ENCODE measurements around the gene CERS6.

CERS6 gene

DNA sequence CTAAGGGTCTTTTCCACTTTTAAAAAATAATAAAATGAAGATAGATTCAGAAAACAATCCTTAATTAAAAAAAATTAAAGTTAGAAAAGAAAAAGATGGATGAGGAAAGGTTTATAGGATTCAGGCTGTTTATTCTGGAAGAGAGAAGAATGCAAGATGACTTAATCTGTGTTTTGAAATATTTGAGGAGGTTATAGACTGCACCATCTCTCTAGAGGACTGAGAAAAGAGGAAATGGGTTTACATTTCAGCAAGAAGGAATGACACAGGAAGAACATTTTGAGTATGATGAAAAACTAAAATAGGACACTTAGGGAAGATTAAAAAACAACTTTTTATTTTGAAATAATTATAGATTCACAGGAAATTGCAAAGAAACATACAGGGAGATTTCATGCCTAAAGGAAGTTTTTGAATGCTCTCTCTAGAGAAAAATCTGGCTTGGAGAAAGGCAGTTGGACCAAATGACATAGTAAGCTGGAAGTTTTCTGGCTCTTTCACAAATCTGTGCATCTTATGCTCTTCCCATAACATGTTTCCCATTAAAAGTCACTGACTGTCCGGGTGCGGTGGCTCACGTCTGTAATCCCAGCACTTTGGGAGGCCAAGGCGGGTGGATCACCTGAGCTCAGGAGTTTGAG, 75.0 kb downstream of the CERS6 start:
- no peak for DNase-seq (ENCODE audit: low spot score)

DNA sequence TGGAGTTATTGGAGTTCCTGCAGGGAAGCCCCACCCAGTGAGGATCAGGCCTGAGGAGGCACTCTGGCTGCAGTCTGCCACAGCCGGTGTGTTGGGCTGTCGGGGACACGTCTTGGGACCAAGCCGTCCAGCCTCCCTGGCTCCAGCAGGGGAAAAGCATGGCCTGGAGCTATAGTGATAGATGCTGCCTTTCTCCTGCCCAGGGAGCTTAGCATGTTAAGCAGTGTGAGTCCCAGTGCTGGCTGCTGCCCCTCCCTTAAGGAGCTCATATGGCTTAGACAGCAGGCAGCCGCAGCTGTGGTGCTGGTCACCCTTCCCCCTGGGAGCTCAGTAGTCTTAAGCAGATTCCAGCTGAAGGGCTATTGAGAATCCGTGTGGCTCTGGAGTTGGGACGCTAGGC, 78.9 kb downstream of the CERS6 start:
- no peak for DNase-seq (ENCODE audit: low spot score)

DNA sequence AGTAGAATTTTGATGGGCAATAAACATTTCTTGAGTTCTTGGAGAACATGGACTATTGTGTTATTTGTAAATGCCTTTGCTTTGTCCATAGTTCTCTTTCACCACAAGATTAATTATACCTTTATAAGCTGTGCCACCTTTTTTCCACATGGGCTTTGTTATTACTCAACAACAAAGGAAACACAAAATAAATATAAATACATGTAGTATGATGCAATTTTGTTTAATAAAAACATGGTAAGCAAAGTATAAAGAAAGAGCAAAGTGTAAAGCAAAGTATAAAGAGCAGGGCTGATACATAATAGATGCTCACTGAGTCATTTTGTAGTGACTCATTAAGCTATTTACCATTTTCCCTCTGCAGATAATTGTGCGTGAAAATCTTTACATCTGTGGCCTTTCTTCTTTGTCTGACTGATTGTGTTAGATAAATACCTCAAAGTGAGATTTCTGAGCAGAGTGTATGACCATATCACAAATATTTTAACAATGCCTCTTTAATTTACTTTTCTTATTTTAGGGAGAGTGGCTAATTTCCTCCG, 80.9 kb downstream of the CERS6 start:
- no peak for DNase-seq (ENCODE audit: low spot score)

DNA sequence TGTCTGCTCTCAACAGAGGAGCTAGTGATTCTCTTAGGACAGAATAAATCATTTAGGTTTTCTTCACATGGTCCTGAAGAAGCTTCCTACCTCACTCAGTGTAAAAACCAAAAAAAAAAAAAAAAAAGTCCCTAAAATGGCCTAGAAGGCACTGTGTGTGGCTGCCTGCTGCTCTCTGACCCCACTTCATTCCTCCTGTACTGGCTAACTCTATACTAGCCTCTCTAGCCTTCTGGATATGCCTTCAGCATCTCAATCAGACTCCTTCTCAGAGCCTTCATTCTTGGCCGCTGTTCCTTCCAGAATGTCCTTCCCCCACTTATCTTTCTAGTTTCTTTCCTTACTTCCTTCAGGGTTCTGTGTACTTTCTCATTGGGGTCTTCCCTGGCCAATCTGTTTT, 82.1 kb downstream of the CERS6 start:
- DNase-seq (ENCODE audit: low spot score): no peak

DNA sequence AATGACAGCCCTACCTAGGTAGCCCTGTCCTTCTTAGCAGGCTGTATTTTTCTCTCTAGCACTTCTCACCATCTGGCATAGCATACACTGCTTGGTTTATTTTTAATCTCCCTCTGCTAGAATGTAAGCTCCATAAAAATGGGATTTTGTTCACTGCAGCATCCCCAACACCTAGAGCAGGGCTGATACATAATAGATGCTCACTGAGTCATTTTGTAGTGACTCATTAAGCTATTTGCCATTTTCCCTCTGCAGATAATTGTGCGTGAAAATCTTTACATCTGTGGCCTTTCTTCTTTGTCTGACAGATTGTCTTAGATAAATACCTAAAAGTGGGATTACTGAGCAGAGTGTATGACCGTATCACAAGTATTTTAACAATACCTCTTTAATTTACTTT, 82.5 kb downstream of the CERS6 start:
- DNase-seq (ENCODE audit: low spot score): no peak

DNA sequence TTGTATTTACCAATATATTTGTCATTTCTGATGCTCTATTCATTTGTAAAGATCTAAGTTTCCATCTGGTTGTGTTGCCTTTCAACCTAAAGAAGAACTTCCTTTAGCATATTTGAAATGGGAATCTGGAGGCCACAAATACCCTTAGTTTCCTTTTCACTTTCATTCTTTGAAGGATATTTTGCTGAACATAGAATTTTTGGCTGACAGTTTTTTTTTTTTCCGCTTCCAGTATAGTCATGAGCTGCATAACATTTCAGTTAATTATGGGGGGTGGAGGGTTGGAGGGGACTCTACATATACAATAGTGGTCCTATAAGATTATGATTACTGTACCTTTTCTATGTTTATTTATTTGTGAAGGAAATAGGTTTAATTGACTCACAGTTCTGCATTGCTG, 83.9 kb downstream of the CERS6 start:
- DNase-seq (ENCODE audit: low spot score): no peak

DNA sequence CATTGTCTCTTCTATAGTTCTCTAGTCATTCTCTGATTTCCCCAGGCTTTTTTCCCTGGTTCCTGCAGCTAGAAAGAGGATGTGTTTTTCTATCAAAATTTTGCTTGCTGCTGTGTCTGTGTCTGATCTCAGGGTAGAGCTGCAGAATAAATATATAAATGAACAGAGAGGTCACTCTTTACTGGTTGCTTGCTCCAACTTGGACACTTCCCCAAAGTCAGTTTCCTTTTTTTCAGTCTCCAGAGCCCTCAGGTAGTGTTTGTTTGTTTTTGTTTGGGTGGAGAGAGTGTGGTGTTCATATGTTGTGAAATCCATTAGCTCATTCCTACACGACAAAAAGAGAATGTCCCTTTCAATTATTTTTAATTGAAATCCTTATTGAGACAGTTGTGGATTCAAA, 85.8 kb downstream of the CERS6 start:
- DNase-seq (ENCODE audit: low spot score): no peak

DNA sequence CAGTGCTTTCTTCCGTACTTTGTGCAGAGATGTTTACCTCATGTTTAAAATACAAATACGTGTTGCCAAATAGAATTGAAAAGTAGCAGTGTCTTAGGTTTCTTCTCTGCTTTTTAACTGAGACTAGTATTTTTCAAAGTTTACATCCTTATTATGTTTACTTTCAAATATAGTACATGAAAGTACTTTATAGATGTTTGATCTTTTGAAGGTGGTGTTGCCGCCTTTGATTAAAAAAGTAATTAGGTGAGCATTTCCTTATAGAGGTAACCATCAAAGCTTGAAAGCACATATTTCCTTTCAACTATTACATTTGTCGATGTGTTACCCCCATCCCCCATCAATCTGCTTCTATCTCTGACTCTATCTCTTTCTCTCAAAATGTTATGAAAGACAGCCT, 87.0 kb downstream of the CERS6 start:
- DNase-seq (ENCODE audit: low spot score): no peak

DNA sequence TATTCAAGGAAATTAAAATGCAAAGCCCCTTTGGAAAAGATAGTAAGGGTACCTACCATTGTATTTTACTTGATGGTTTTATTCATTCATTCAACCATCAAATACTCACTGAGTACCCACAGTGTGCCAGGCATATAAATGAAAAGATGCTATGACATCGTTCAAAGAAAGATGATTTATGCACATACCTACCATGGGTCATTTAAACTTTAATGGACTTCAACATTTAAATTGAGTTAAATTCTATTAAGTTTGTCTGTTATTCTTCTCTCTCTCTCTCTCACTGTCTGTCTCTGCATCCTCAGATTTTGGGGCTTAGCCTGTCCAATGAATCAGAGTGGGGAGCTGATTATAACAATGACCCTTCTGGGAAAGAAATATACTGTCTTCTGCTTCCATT, 87.9 kb downstream of the CERS6 start:
- no peak for DNase-seq (ENCODE audit: low spot score)

DNA sequence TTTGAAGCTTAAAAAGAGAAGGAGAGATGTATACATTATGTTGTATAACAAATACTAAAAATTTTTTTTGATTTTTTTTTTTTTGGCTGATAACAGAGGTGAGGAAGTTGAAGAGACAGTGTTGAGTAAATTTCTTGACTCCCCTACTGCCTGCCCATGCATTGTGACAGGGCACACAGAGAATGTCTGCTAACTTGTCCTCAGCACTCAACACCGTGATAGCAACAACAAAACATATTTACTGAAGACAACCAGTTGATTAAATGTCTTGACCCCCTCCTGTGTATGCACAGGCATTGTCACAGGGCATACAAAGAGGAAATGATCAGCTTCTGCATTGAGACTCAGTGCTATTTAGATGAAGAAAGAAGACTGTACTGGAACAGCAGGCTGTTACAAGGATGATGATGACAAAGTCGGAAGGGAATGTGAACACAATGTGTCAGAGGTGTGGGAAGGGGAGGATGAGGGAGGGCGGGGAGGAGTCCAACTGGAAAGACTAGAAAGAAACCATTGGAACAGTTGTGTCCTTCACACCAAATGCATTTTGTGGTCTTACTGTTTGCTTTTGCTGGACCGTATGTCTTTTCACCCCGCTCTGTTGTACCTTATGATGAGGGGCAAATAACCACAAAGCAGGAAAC, 89.5 kb downstream of the CERS6 start:
- no peak for DNase-seq (ENCODE audit: low spot score)

DNA sequence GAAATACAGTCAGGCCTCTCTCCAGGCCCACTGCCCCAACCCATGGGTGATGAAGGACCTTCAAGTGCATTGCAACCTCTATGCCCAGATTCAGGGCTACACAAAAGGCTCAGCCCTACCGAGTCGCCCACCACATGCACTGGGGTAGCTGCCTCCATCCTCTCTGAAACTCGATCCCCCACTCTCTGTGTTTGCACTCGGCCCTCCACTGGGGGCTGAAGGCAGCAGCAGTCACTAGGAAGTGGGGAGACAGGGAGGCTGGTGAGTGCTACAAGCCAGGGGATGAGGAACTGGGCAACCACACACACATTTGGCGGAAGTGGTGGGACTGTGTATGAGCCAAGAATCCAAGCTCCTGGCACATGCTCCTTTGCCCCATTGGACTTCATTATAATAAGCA, 94.6 kb downstream of the CERS6 start:
- no peak for DNase-seq (ENCODE audit: low spot score)

DNA sequence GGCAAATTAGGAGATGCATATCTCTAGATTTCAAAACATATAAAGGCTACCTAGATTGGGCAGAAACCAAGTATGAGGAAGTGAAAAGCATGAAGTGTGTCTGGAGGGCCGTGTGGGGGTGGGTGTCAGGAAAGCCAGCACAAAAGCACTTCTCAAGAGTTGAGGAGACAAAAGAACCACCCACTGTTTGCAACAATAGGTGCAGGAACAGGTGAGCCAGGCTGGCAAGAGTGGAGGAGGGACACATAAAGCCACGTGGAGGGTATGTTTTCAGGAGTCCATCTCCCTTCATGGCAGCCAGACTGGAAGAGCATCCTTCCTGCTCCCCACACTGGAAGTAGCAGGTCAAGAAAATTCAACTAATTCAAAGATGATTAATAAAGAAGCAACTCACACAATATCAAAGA, 96.4 kb downstream of the CERS6 start:
- no peak for DNase-seq (ENCODE audit: low spot score)

DNA sequence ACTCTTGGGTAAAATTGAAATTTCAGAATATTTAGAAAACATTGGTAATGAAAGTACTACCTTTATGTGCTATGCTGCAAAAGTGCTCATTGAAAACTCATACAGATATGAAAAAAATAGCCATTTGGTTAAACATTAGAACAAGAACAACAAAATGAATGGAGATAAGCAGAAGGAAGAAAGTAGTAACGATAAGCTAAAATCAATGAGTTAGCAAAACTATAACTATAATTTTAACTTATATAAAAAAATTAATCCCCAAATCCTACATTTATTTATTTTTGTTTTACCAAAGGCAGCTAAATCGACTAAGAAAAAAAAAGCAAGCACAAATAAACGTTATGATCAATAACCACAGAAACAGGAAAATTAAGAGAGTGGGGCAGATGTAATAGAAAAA, 99.2 kb downstream of the CERS6 start:
- DNase-seq (ENCODE audit: low spot score): no peak

DNA sequence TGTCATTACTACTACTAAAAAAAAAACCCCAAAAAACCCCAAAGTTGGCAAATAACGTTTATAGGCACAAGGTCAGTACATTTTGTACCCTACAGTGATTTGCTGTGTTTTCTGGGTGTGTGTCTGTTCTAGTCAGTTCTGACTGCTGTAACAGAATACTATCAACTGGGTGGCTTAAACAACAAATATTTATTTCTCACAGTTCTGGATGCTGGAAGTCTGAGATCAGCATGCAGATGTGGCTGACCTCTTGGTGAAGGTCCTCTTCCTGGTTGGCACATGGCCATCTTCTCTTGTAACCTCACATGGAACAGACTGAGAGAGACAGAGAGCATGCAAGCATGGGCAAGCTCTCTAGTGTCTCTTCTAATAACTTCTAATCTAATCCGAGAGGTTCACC, 103.1 kb downstream of the CERS6 start:
- no peak for DNase-seq (ENCODE audit: low spot score)

DNA sequence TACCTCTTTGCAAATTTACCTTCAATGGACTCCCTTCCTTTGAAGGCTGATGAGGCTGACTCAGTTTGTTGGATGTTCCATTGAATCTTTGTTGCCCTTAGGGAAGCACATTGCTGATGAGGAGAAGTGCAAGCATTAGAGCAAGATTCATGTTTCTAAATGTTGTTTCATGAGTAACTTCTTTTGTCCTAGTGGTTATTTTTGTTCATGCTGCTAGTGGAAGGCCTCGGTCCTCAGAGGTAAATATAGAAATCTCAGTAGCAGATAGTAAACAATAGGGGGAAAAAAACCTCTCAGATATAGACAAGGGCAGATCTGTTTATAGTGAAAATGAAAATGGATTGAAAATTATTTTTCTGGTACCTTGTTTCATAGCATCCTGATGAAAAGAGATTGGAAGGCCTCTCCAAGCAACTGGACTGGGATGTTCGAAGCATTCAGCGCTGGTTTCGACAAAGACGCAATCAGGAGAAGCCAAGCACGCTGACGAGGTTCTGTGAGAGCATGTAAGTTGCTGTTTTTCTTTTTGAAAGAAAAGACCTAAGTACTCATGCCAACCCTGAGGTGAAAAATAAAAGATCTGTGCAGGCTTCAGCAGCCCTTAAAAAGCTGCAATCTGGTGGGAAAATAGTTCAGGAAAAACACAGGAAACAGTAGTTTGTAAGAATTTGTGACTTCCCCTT, 104.9 kb downstream of the CERS6 start:
- DNase-seq (ENCODE audit: low spot score): no peak

DNA sequence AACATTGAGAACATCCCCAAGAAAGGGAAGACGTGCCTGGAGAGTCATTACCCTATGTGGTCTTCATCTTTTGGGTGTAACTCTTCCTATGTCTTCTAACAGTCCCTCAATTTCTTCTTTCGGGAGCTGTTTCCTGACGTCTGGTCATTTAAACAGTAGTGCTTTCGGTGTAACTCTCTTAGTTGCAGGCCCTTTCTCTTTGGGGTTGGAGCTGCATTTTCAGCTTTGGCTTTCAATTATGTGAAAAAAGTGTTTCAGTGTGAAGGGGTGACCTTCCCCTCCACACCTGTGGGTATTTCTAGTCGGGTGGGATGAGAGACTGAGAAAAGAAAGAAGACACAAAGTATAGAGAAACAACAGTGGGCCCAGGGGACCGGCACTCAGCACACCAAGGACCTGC, 105.9 kb downstream of the CERS6 start:
- DNase-seq (ENCODE audit: low spot score): no peak

DNA sequence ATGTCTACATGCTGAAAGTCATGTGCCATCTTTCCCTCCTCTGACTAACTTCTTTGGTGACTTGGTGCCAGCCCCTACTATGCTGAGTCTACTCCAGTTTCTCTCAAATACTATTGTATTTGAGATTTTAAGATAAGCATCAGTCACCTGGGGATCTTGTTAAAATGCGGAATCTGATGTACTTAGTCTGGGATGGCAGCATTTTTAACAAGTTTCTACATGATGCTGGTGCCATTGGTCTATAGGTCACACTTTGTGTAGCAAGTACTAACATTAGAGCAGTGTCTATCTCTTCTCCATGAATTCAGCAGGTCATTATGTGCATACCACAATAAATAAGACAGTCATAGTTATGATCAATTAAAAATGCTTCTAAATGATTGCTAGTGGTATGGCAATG, 106.9 kb downstream of the CERS6 start:
- no peak for DNase-seq (ENCODE audit: low spot score)

DNA sequence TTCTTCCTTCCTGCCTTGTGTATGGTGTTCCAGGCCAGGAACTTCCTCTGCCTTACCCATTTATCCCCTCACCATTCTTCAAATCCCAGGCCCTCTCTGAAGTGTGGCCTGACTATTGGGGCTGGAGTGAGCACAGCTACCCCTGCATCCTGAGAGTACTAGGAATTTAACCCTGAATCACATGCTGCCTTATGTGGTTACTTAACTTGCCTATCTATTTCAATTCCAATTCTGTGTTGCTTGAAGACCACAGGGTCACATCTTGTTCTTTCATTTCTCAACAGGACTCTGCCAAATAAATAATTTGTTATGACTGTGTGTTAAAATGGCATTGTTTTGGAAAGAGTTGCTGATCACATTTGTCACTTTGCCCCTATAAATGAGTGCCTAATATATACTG, 108.6 kb downstream of the CERS6 start:
- no peak for DNase-seq (ENCODE audit: low spot score)

DNA sequence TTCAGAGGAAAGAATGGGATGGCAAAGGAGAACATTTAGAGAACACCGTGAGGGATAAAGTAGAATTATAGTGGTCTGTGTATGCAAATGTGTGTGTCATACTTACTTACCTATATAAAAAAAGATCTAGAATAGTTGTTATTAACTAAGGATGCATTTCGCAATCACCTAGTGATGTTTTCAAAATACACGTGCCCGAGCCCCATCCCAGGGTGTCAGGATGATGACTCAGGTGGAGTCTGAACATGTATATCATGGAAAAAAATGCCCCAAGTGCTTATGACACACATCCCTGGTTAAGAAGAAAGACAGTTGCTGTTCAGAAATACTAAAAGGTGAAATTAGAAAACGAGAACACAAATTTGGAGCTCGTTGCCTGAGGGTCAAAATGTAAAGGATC, 109.0 kb downstream of the CERS6 start:
- DNase-seq (ENCODE audit: low spot score): no peak

DNA sequence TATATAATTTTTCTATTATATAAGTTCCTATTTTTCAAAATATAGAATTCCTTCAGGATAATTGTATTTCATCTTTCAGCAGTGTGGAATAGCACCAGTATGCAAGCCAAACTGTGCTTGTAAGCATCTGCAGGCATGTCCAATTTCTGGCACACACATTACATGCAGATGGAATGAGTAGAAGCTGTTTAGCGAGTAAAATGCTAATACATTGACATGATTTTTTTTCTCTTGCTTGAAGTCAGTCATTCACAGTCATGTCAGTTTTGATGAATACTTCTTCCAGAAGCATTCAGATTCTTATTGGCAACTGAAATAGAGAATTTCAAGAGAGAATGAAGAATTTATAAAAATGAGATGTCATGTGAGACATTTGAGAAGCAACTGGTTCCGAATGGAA, 109.4 kb downstream of the CERS6 start:
- no peak for DNase-seq (ENCODE audit: low spot score)

DNA sequence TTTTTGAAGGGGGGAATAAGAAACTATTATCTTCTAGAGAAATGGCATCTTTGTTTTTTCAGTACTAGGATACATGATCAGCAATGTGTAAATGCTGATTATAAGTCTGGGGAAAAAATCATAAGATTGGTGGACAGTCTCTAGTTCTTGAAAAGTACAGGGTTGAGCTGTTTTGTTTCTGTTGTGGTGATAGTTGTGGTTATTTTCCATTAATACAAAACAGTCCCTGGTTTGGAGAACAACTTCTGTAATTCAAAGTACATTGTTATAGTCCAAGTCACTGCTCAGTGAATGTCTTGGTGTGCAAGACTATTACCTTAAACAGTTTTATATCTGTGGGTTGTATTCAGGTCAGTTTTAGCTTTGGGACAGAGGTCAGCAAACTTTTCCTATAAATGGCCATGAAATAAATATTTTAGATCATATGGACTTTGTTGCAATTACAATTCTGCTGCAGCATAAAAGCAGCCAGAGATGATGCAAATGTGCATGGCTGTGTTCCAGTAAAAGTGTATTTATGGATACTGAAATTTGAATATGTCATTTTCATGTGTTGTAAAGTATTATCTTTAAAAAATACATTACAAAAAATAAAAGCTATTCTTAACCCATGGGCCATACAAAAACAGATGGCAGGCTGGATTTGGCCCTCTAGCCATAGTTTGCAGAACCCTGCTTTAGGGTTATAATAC, 111.0 kb downstream of the CERS6 start:
- DNase-seq (ENCODE audit: low spot score): no peak

DNA sequence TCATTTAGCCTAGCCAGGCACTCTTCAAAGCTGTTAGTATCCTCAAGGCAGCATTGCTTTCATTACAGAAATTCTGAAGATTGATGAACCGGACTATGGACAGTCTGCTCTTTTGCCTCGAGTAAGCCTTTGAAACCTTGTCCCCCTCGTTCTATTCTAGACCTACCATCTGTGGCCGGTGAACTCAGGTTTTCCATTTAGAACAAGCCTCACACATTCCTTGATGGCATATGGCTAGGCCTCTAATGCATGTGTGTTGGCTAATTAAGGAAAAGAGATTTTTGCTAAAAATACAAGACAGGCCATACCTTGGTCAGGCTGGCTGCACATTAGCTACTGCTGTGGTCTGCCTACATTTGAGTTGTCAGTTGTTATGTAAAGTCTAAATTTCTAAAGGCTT, 111.8 kb downstream of the CERS6 start:
- DNase-seq (ENCODE audit: low spot score): no peak

Measured in hematopoietic multipotent progenitor cell treated with erythropoietin and hydrocortisone succinate and interleukin-3 and kit ligand, for 15 days (in vitro differentiated cells).